HepG2 (cell line): ENCODE measurements around the gene NHSL1. TPM values are rescaled to one million over a fixed set of nuclear protein-coding genes. Genes with fewer than 3 reads are reported as not detected.

Experiments used
- CENPX ChIP-seq: sonication (generic); formaldehyde crosslinking; IDR thresholded peaks from 2 replicates; pipeline ENCODE4 v1.9.0; 2021; ENCODE audit warnings: mild to moderate bottlenecking, missing genetic modification reagents, moderate library complexity
- ELF3 ChIP-seq: IDR thresholded peaks from 2 replicates; pipeline ENCODE4 v1.6.1; 2016; ENCODE audit warnings: missing genetic modification reagents, missing compliant biosample characterization
- EP300 ChIP-seq, 3 experiments: sonication (generic) in 1 of 3; formaldehyde crosslinking in 1 of 3; IDR thresholded peaks; 2 replicates each; pipeline versions ENCODE4 v1.5.1 to v1.6.1; 2011 to 2020; ENCODE audit warnings: low read depth in 2 of 3, low read length in 2 of 3, borderline replicate concordance in 1 of 3, improper control_type of control experiment in 1 of 3, mild to moderate bottlenecking in 1 of 3, missing genetic modification reagents in 1 of 3, moderate library complexity in 1 of 3
- FOXC1 ChIP-seq: sonication (generic); formaldehyde crosslinking; IDR thresholded peaks from 2 replicates; pipeline ENCODE4 v1.8.0; 2022; ENCODE audit warnings: mild to moderate bottlenecking, missing genetic modification reagents, borderline replicate concordance
- HDAC6 ChIP-seq: fragments of 200-600 bp; sonication (generic); IDR thresholded peaks from 2 replicates; pipeline ENCODE4 v1.7.0; 2017; ENCODE audit warnings: mild to moderate bottlenecking, antibody characterized with exemption, low read length, low read depth
- MAX ChIP-seq: IDR thresholded peaks from 2 replicates; pipeline ENCODE4 v1.6.1; 2012; ENCODE audit warnings: inconsistent platforms
- MBD4 ChIP-seq: IDR thresholded peaks from 2 replicates; pipeline ENCODE4 v1.6.1; 2012; ENCODE audit warnings: low read length, inconsistent platforms, borderline replicate concordance
- NBN ChIP-seq: fragments of 450-650 bp; conservative IDR thresholded peaks from 2 replicates; pipeline ENCODE4 v1.6.1; 2017
- NFE2L1 ChIP-seq: sonication (generic); formaldehyde crosslinking; IDR thresholded peaks from 2 replicates; pipeline ENCODE4 v1.4.0; 2020; ENCODE audit warnings: missing genetic modification reagents, mild to moderate bottlenecking, borderline replicate concordance
- PAX8 ChIP-seq: sonication (generic); formaldehyde crosslinking; IDR thresholded peaks from 2 replicates; pipeline ENCODE4 v1.8.0; 2022; ENCODE audit warnings: mild to moderate bottlenecking, missing genetic modification reagents, borderline replicate concordance
- PREB ChIP-seq: sonication (generic); formaldehyde crosslinking; IDR thresholded peaks from 2 replicates; pipeline ENCODE4 v1.4.0; 2020; ENCODE audit warnings: missing genetic modification reagents
- SATB2 ChIP-seq: sonication (generic); formaldehyde crosslinking; IDR thresholded peaks from 2 replicates; pipeline ENCODE4 v1.5.0; 2020; ENCODE audit warnings: missing genetic modification reagents
- SMAD3 ChIP-seq: sonication (generic); formaldehyde crosslinking; IDR thresholded peaks from 2 replicates; pipeline ENCODE4 v1.4.0; 2020; ENCODE audit warnings: missing genetic modification reagents
- SNAI1 ChIP-seq: sonication (generic); formaldehyde crosslinking; IDR thresholded peaks from 2 replicates; pipeline ENCODE4 v1.5.0; 2020; ENCODE audit warnings: mild to moderate bottlenecking, missing genetic modification reagents, borderline replicate concordance
- TBL1XR1 ChIP-seq: fragments of 150-350 bp; IDR thresholded peaks from 2 replicates; pipeline ENCODE4 v1.6.1; 2014; ENCODE audit warnings: borderline replicate concordance, low read length; ENCODE audit not compliant: partially characterized antibody
- THYN1 ChIP-seq: sonication (generic); formaldehyde crosslinking; IDR thresholded peaks from 2 replicates; pipeline ENCODE4 v1.8.1; 2023; ENCODE audit warnings: low read depth, mild to moderate bottlenecking, moderate library complexity, missing genetic modification reagents, borderline replicate concordance
- ZFAT ChIP-seq: sonication (generic); formaldehyde crosslinking; conservative IDR thresholded peaks from 2 replicates; pipeline ENCODE4 v1.8.1; 2023; ENCODE audit warnings: missing genetic modification reagents, inconsistent platforms
- ZMAT3 ChIP-seq: sonication (generic); formaldehyde crosslinking; conservative IDR thresholded peaks from 2 replicates; pipeline ENCODE4 v1.7.0; 2021; ENCODE audit warnings: missing genetic modification reagents
- ZNF124 ChIP-seq: sonication (generic); formaldehyde crosslinking; IDR thresholded peaks from 2 replicates; pipeline ENCODE4 v1.4.0; 2020; ENCODE audit warnings: missing genetic modification reagents
- ZNF234 ChIP-seq: sonication (generic); formaldehyde crosslinking; conservative IDR thresholded peaks from 2 replicates; pipeline ENCODE4 v1.5.1; 2020; ENCODE audit warnings: mild to moderate bottlenecking, missing genetic modification reagents
- ZNF263 ChIP-seq: sonication (generic); formaldehyde crosslinking; IDR thresholded peaks from 2 replicates; pipeline ENCODE4 v1.4.0; 2020; ENCODE audit warnings: missing genetic modification reagents
- ZNF282 ChIP-seq: fragments of 450-650 bp; IDR thresholded peaks from 2 replicates; pipeline ENCODE4 v1.6.1; 2018; ENCODE audit not compliant: partially characterized antibody
- ZNF350 ChIP-seq: sonication (generic); formaldehyde crosslinking; IDR thresholded peaks from 2 replicates; pipeline ENCODE4 v1.4.0; 2020; ENCODE audit warnings: mild to moderate bottlenecking, low read depth, missing genetic modification reagents, borderline replicate concordance
- ZNF605 ChIP-seq: sonication (generic); formaldehyde crosslinking; IDR thresholded peaks from 2 replicates; pipeline ENCODE4 v1.8.0; 2022; ENCODE audit warnings: mild to moderate bottlenecking, missing genetic modification reagents
- ZNF609 ChIP-seq: sonication (generic); formaldehyde crosslinking; IDR thresholded peaks from 2 replicates; pipeline ENCODE4 v1.4.0; 2020; ENCODE audit warnings: mild to moderate bottlenecking, missing genetic modification reagents, borderline replicate concordance
- ZSCAN29 ChIP-seq: sonication (generic); formaldehyde crosslinking; conservative IDR thresholded peaks from 2 replicates; pipeline ENCODE4 v1.4.0; 2020; ENCODE audit warnings: mild to moderate bottlenecking, missing genetic modification reagents
- polyA plus RNA-seq, 8 experiments: library from polyadenylated mRNA; depleted of rRNA in 3 of 8; stranded (reverse) in 7 of 8; unstranded in 1 of 8; fragments of >200 nt; fragmentation: Illumina TruSeq in 4 of 8; extraction: Trizol in 4 of 8; gene quantifications; 2 replicates each; pipeline versions ENCODE4 v1.2.1 to v1.2.3, GENCODE V29; 2011 to 2016; ENCODE audit warnings: low read depth in 4 of 8, missing spikeins in 1 of 8, mixed read lengths in 1 of 8; ENCODE audit not compliant: insufficient read depth in 1 of 8
- total RNA-seq, 5 experiments: library from RNA; depleted of rRNA; stranded (reverse); fragments of >200 nt; fragmentation: Illumina TruSeq; extraction: Trizol; gene quantifications; 2 replicates each; pipeline ENCODE4 v1.2.3, GENCODE V29; 2016; ENCODE audit warnings: low read depth in 1 of 5

NHSL1 gene
- total and polyA plus RNA-seq, 2 of the 13 experiments (the other 11 are each of a cell fraction or from before 2014, with no cell fraction given) = 24.9 to 53.6 TPM

- TF ChIP-seq SMAD3 (CRISPR knock-in tag) (no peak), CENPX (CRISPR knock-in tag) (no peak), ZNF263 (CRISPR knock-in tag) (no peak), ZNF282 (no peak), NFE2L1 (CRISPR knock-in tag) (no peak), MAX (peak; percentile 68), ZNF609 (CRISPR knock-in tag) (no peak), ZMAT3 (CRISPR knock-in tag) (no peak), SNAI1 (no peak), PAX8 (no peak), NBN (no peak), SATB2 (CRISPR knock-in tag) (no peak), ZNF124 (CRISPR knock-in tag) (no peak), ZNF605 (peak; percentile 52; the same call in 1 of the 2 replicates), ZNF234 (CRISPR knock-in tag) (no peak), HDAC6 (no peak), TBL1XR1 (no peak), ZNF350 (CRISPR knock-in tag) (no peak), ELF3 (CRISPR knock-in tag) (no peak), FOXC1 (CRISPR knock-in tag) (peak; percentile 45; the same call in 1 of the 2 replicates), ZSCAN29 (CRISPR knock-in tag) (no peak), THYN1 (CRISPR knock-in tag) (no peak; the same call in 1 of the 2 replicates), EP300 (IDR thresholded peaks at IDR 0.05; ENCODE audit: low read depth in 2 of 2, low read length in 2 of 2) (peak in 1 of 2 experiments; percentile 67; a peak in 1 of 4 replicates), EP300 (CRISPR knock-in tag; IDR thresholded peaks at IDR 0.05; ENCODE audit: borderline replicate concordance) (no peak), MBD4 (no peak), ZFAT (CRISPR knock-in tag) (no peak), PREB (CRISPR knock-in tag) (no peak)
Observed at GRCh38 chr6:138507977-138508675, 8.8 kb upstream of the NHSL1 start (continued).
